HepG2 (cell line): ENCODE data around the gene CRHR1. TPM values are rescaled to one million over a fixed set of nuclear protein-coding genes. Genes with fewer than 3 reads are reported as not detected.

ENCODE experiments used
- ARNT ChIP-seq: fragments of 450-650 bp; IDR thresholded peaks from 2 replicates; pipeline ENCODE4 v1.6.1; 2017
- CSRNP1 ChIP-seq: sonication (generic); formaldehyde crosslinking; IDR thresholded peaks from 2 replicates; pipeline ENCODE4 v1.8.1; 2023; ENCODE audit warnings: mild to moderate bottlenecking, missing genetic modification reagents
- DDIT3 ChIP-seq: sonication (generic); formaldehyde crosslinking; IDR thresholded peaks from 2 replicates; pipeline ENCODE4 v1.4.0; 2020; ENCODE audit warnings: mild to moderate bottlenecking, missing genetic modification reagents
- EED ChIP-seq: sonication (generic); formaldehyde crosslinking; IDR thresholded peaks from 2 replicates; pipeline ENCODE4 v1.5.0; 2020; ENCODE audit warnings: mild to moderate bottlenecking, missing genetic modification reagents
- GLI4 ChIP-seq: sonication (generic); formaldehyde crosslinking; IDR thresholded peaks from 2 replicates; pipeline ENCODE4 v1.5.1; 2020; ENCODE audit warnings: missing genetic modification reagents, mild to moderate bottlenecking, moderate library complexity, borderline replicate concordance
- MXD4 ChIP-seq: IDR thresholded peaks from 2 replicates; pipeline ENCODE4 v1.6.1; 2016; ENCODE audit warnings: mild to moderate bottlenecking, missing biosample characterization, missing genetic modification reagents
- PATZ1 ChIP-seq: sonication (generic); formaldehyde crosslinking; IDR thresholded peaks from 2 replicates; pipeline ENCODE4 v1.4.0; 2020; ENCODE audit warnings: missing genetic modification reagents
- SIN3A ChIP-seq: IDR thresholded peaks from 2 replicates; pipeline ENCODE4 v1.6.1; 2011; ENCODE audit warnings: low read depth, mild to moderate bottlenecking, control low read depth, low read length, borderline replicate concordance
- SMARCC2 ChIP-seq: fragments of 450-650 bp; IDR thresholded peaks from 2 replicates; pipeline ENCODE4 v1.6.1; 2017; ENCODE audit warnings: antibody characterized with exemption, mild to moderate bottlenecking
- TEAD3 ChIP-seq: optimal IDR thresholded peaks from 2 replicates; pipeline ENCODE3; 2016; ENCODE audit warnings: borderline replicate concordance
- ZFP36L2 ChIP-seq: sonication (generic); formaldehyde crosslinking; IDR thresholded peaks from 2 replicates; pipeline ENCODE4 v1.4.0; 2020; ENCODE audit warnings: missing genetic modification reagents
- ZNF331 ChIP-seq: sonication (generic); formaldehyde crosslinking; IDR thresholded peaks from 2 replicates; pipeline ENCODE4 v1.4.0; 2020; ENCODE audit warnings: missing genetic modification reagents
- ZNF431 ChIP-seq: sonication (generic); formaldehyde crosslinking; IDR thresholded peaks from 2 replicates; pipeline ENCODE4 v1.9.0; 2022; ENCODE audit warnings: missing genetic modification reagents, low read depth, mild to moderate bottlenecking, borderline replicate concordance
- ZNF720 ChIP-seq: sonication (generic); formaldehyde crosslinking; IDR thresholded peaks from 2 replicates; pipeline ENCODE4 v1.4.0; 2020; ENCODE audit warnings: missing genetic modification reagents
- ZNF777 ChIP-seq: sonication (generic); formaldehyde crosslinking; IDR thresholded peaks from 2 replicates; pipeline ENCODE4 v1.4.0; 2020; ENCODE audit warnings: missing genetic modification reagents
- ZNF891 ChIP-seq: sonication (generic); formaldehyde crosslinking; IDR thresholded peaks from 2 replicates; pipeline ENCODE4 v1.5.0; 2020; ENCODE audit warnings: mild to moderate bottlenecking, missing genetic modification reagents
- ZSCAN25 ChIP-seq: sonication (generic); formaldehyde crosslinking; IDR thresholded peaks from 2 replicates; pipeline ENCODE4 v1.8.0; 2022; ENCODE audit warnings: mild to moderate bottlenecking, missing genetic modification reagents
- ZUFSP ChIP-seq: sonication (generic); formaldehyde crosslinking; IDR thresholded peaks from 2 replicates; pipeline ENCODE4 v1.9.0; 2021; ENCODE audit warnings: missing genetic modification reagents, mild to moderate bottlenecking, borderline replicate concordance
- polyA plus RNA-seq, 8 experiments: library from polyadenylated mRNA; depleted of rRNA in 3 of 8; stranded (reverse) in 7 of 8; unstranded in 1 of 8; fragments of >200 nt; fragmentation: Illumina TruSeq in 4 of 8; extraction: Trizol in 4 of 8; gene quantifications; 2 replicates each; pipeline versions ENCODE4 v1.2.1 to v1.2.3, GENCODE V29; 2011 to 2016; ENCODE audit warnings: low read depth in 4 of 8, missing spikeins in 1 of 8, mixed read lengths in 1 of 8; ENCODE audit not compliant: insufficient read depth in 1 of 8
- total RNA-seq, 5 experiments: library from RNA; depleted of rRNA; stranded (reverse); fragments of >200 nt; fragmentation: Illumina TruSeq; extraction: Trizol; gene quantifications; 2 replicates each; pipeline ENCODE4 v1.2.3, GENCODE V29; 2016; ENCODE audit warnings: low read depth in 1 of 5
- TF ChIP-seq, protein P1 (sequence below): sonication (generic); formaldehyde crosslinking; IDR thresholded peaks from 2 replicates; pipeline ENCODE4 v1.5.0; 2020; ENCODE audit warnings: mild to moderate bottlenecking, low read depth, missing genetic modification reagents, borderline replicate concordance
- TF ChIP-seq, protein P2 (sequence below): sonication (generic); formaldehyde crosslinking; IDR thresholded peaks from 2 replicates; pipeline ENCODE4 v1.4.0; 2020; ENCODE audit warnings: missing genetic modification reagents, borderline replicate concordance

The CRHR1 gene
- total and polyA plus RNA-seq, 2 of the 13 experiments (the other 11 are each of a cell fraction or from before 2014, with no cell fraction given) = not detected

DNA sequence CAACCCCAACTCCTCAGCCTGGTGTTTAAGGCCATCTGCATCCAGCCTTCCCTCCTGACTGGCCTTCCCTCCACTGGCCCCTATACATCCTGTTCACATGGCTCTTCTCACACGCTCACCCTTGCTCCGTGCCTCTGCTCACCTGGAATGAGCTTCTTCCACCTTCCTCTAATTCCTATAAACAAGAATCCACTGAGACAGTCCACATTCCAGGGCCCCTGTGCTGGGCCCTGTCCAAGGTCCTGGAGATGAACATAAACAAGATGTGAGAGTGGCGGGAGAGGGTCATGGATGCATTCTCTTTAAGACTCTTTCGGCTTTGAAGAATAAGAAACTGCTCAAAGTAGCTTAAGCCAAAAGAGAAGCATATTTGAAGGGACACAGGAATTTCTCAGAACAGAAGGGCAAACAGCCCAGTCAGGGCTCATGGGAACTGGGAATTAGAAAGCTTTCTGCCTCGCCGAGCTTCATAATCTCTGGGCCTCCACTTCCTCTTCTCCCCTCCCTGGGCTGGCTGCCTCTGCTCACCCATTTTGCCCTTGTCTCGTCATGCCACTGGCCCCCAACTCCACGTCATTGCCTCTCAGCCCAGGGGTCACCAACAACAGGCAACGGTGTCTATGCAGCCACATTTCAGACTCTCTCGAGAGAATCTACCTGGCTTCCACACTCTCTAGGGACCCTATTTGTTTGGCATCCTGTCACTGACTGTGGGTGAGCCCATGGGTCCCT is 74.0 kb downstream of the CRHR1 start (continued):
- TF ChIP-seq ZUFSP (CRISPR knock-in tag) = no peak
- TF ChIP-seq ZNF777 = no peak
- TF ChIP-seq ZNF331 = peak; percentile 86
- 0 out of 2 replicates have a peak, but pooled peaks have one; percentile 38 for TF ChIP-seq ZNF720 (CRISPR knock-in tag)
- TF ChIP-seq SIN3A = no peak
- no peak for TF ChIP-seq SMARCC2
- TF ChIP-seq DDIT3 (CRISPR knock-in tag) = no peak
- TF ChIP-seq, protein P1, sequence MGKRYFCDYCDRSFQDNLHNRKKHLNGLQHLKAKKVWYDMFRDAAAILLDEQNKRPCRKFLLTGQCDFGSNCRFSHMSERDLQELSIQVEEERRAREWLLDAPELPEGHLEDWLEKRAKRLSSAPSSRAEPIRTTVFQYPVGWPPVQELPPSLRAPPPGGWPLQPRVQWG (CRISPR knock-in tag) = no peak
- TF ChIP-seq MXD4 (CRISPR knock-in tag) = peak; percentile 77
- TF ChIP-seq PATZ1 (CRISPR knock-in tag) = peak; percentile 54
- no peak for TF ChIP-seq CSRNP1
- TF ChIP-seq EED = no peak
- no peak; the same call in 1 of the 2 replicates for TF ChIP-seq GLI4 (CRISPR knock-in tag)
- peak; percentile 98 for TF ChIP-seq TEAD3
- no peak for TF ChIP-seq ARNT
- peak; percentile 90; the same call in 1 of the 2 replicates for TF ChIP-seq ZFP36L2 (CRISPR knock-in tag)
- no peak for TF ChIP-seq ZSCAN25 (CRISPR knock-in tag)
- TF ChIP-seq, protein P2, sequence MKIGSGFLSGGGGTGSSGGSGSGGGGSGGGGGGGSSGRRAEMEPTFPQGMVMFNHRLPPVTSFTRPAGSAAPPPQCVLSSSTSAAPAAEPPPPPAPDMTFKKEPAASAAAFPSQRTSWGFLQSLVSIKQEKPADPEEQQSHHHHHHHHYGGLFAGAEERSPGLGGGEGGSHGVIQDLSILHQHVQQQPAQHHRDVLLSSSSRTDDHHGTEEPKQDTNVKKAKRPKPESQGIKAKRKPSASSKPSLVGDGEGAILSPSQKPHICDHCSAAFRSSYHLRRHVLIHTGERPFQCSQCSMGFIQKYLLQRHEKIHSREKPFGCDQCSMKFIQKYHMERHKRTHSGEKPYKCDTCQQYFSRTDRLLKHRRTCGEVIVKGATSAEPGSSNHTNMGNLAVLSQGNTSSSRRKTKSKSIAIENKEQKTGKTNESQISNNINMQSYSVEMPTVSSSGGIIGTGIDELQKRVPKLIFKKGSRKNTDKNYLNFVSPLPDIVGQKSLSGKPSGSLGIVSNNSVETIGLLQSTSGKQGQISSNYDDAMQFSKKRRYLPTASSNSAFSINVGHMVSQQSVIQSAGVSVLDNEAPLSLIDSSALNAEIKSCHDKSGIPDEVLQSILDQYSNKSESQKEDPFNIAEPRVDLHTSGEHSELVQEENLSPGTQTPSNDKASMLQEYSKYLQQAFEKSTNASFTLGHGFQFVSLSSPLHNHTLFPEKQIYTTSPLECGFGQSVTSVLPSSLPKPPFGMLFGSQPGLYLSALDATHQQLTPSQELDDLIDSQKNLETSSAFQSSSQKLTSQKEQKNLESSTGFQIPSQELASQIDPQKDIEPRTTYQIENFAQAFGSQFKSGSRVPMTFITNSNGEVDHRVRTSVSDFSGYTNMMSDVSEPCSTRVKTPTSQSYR (CRISPR knock-in tag) = peak; percentile 32; the same call in 1 of the 2 replicates
- no peak for TF ChIP-seq ZNF891 (CRISPR knock-in tag)
- 0 out of 2 replicates have a peak, but pooled peaks have one; percentile 62 for TF ChIP-seq ZNF431
